HG03469 (cell line): ENCODE data around the gene SAPCD2.
"Not testable (repeated sequence)": the region's sequence is repeated elsewhere in the genome, so short reads cannot be mapped to it uniquely, and the experiment has no call there.

Experiments
- ATAC-seq: cut with Tn5 transposase; IDR thresholded peaks from one replicate; pipeline ENCODE4 v1.9.1; 2021; ENCODE audit warnings: mild to moderate bottlenecking, moderate library complexity, moderate number of reproducible peaks; ENCODE audit not compliant: unreplicated experiment

Gene SAPCD2, protein sequence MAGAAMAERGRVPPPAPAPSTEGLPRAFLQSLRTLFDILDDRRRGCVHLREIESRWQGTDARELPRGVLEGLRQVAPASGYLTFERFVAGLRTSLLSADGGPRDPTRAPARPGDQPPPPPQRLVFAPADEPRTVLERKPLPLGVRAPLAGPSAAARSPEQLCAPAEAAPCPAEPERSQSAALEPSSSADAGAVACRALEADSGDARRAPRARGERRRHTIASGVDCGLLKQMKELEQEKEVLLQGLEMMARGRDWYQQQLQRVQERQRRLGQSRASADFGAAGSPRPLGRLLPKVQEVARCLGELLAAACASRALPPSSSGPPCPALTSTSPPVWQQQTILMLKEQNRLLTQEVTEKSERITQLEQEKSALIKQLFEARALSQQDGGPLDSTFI

DNA sequence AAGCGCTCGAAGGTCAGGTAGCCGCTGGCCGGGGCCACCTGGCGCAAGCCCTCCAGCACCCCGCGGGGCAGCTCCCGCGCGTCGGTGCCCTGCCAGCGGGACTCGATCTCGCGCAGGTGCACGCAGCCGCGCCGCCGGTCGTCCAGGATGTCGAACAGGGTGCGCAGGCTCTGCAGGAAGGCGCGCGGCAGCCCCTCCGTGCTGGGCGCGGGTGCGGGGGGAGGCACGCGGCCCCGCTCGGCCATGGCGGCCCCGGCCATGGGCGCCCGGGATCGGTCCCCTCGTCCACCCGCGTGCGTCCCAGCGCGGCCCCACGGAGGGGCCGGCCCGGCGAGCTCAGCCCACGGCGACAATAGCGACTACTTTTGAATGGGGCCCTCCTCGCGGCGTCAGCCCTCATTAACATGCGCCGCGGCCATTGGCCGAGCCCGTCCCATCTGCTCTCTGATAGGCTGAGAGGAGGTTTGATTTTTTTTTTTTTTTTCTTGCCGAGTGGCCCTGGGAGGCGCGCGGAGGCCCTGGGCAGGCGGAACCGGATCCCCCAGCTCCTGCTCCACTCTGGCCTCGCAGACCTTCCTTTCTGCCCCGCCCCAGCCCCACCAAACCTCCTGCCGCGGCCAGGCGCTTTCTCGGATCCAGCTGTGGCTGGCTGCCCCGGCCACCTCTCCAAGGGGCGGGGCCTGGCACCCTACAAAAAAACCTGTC lies at the start of gene SAPCD2:
TSS of gene SAPCD2 (minus strand) at position 357 of the 705 bp plus-strand sequence. CDS start at position 260, 97 bp downstream.
- no peak for ATAC-seq

DNA sequence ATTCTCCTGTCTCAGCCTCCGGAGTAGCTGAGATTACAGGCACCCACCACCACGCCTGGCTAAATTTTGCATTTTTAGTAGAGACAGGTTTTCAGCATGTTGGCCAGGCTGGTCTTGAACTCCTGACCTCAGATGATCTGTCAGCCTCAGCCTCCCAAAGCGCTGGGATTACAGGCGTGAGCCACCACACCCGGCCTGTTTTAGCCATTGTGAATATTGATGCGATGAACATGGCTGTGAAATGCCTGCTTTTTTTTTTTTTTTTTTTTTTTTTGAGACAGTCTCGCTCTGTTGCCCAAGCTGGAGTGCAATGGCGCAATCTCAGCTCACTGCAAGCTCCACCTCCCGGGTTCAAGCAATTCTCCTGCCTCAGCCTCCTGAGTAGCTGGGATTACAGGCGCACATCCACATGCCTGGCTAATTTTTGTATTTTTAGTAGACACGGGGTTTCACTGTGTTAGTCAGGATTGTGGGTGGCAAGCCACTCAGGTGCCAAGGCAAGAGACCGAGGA lies 47.8 kb upstream of the SAPCD2 start:
- not testable (repeated sequence) for ATAC-seq

DNA sequence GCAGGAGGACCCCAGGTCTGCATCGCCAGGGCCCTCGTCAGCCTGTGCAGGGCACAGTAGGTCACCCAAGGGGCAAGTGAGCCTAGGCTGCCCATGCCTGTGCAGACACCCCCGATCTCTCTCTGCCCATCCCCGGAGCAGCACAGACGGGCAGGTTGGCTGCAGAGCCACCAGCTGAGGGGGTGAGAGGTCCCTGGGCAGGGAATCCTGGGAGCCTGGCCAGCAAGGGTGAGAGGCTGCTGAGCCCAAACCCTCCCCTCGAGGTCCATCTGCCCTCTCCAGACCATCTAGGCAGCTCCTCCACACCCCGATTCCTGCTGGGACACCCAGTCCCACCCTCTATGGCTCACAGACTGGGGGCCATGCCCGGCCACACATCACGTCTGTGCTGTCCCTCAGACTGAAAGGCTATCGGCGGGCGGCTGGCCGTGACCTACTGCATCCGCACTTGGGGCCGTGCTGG lies 46.9 kb upstream of the SAPCD2 start:
- ATAC-seq = no peak

DNA sequence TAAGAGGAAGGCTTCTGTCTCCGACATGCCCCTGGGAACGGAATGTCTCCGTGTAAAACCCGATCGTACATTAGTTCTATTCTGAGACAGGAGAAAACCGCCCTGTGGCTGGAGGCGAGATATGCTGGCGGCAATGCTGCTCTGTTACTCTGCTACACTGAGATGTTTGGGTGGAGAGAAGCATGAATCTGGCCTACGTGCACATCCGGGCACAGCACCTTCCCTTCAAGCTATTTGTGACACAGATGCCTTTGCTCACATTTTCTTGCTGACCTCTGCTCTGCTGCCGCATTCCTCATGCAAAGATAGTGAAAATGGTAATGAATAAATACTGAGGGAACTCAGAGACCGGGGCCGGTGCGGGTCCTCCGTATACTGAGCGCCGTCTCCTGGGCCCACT lies 46.4 kb upstream of the SAPCD2 start:
- ATAC-seq = no peak

DNA sequence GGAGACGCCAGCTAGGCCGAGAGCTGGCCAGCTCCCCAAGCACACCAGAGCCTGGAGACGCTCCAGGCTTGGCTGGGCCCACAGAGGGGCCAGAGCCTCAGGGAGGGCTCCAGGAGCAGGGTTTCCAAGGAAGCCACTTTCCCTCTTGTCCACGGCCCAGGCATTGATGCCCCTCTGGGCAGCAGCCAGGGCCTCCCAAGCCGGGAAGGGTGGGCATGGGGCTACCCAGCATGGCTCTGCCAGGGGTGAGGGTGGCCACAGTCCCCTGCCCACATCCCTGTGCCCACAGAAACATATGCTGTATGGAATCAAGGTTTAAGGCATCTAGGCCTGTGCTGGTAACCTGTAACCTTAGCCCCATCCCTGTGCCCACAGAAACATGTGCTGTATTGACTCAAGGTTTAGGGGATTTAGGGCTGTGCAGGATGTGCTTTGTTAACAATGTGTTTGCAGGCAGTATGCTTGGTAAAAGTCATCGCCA lies 45.7 kb upstream of the SAPCD2 start:
- no peak for ATAC-seq

DNA sequence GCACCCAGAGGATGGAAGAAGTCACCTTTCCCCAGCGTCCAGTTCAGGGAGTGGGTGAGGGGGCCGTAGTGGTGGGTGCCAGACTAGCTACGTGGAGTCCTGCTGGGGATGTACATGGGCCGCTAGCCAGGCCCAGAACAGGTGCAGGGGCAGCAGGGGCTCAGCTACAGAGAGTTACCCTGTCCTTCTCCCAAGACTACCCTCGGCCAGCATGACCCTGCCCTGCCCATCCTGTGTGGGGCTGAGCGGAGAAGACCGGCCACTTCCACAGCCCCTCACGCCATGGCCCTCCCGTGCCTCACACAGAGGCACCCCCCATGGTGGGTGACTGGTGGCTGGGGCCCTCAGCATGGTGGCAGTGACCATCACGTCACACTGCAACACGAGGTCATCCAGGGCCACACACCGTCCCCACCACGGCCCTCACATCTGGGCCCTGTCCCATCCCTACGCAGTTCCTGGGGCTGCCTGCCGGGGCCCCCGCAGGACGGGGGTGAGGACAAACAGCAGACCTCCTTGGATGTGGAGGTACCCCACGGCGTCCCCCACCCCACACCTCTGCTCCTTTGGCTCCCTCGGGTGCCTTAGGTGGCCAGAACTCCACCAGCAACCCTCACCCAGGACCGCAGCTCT lies 45.2 kb upstream of the SAPCD2 start:
- no peak for ATAC-seq

DNA sequence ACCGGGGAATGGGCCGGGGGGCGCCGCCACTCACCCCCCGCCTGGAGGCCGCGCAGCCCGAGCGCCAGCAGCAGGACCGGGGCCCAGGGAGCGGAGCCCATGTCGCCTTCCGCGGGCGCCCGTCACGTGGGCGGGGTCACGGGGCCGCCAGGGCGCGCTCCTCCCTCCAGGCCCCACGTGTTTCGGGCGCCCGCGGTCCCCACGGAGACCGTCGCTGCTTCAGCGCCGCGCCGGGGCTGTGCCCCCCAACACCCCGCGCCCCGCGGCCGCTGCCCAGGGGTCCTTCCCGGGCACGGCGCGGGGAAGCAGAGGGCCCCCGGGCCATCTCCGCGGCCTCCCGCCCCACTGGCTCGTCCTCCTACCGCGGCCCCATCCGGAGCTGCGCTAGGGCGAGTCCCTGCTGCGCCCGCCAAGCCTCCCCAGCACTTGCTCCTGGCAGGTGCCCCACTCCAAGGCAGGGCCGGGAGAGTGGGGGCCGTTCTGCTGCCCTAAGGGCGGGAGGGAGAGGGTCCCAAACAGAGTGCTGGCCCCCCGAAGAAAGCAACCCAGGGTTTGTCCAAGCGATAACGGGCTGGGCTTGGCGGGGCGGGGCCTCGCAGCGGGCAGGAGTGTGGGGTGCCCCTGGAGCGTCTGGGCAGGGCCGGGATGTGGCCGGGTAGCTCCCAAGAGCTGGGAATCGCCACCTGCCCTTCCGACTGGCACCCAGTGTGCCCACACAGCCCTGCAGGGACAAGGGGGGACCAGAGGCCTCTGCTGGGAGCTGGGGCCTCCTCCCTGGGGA lies 44.4 kb upstream of the SAPCD2 start, which contains the start of gene DPP7:
TSS of gene DPP7 (minus strand) at position 121 of the 781 bp plus-strand sequence. CDS start at position 101, 20 bp downstream.
- peak; percentile 49 for ATAC-seq

DNA sequence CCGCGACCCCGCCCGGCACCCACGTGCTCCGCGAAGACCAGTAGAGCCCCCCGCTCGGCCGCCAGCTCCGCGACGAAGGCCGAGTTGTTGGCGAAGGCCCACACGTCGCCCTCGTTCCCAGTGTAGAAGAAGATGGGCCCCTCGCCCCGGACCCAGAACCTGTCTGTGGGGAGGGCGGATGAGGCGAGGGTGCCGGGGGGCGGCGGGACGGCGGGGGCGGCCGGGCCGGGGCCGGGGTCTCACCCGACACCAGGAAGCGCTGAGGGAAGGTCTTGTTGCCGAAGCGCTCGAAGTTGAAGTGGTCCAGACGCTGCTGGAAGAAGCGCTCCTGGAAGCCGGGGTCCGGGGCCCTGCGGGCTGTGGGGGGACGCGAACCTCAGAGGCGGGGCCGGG lies 43.9 kb upstream of the SAPCD2 start:
- peak; percentile 6 for ATAC-seq

DNA sequence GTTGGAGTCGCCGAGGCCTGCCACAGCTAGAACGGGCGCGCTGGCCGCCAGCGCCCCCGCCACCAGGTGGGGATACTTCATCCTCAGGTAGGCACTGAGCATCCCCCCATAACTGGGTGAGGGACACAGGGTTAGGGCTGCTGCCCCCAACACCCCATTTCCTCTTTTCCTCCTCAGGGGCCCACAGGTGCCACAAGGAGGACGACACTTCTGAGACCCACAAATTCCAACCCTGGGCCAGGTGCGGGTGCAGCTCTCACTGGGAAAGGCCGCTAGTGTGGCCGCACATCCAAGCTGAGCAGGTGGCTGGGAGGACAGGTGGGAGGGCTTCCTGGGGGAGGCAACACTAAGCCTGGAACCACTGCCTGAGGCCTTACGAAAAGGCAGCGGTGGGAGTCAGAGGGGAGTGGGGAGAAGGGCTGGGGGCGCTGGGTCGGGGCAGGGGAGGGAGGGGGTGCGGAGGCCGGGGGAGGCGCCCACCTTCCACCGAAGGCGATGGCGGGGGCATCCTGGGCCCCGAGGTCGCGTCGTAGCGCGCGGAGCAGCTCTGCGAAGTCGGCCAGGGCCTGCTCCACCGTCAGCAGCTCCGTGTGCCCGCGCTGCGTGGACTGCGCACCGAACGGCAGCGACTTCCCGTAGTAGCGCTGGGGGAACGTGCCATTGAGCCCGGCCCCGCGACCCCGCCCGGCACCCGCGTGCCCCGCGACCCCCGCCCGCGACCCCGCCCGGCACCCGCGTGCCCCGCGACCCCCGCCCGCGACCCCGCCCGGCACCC lies 43.2 kb upstream of the SAPCD2 start:
- ATAC-seq = no peak

DNA sequence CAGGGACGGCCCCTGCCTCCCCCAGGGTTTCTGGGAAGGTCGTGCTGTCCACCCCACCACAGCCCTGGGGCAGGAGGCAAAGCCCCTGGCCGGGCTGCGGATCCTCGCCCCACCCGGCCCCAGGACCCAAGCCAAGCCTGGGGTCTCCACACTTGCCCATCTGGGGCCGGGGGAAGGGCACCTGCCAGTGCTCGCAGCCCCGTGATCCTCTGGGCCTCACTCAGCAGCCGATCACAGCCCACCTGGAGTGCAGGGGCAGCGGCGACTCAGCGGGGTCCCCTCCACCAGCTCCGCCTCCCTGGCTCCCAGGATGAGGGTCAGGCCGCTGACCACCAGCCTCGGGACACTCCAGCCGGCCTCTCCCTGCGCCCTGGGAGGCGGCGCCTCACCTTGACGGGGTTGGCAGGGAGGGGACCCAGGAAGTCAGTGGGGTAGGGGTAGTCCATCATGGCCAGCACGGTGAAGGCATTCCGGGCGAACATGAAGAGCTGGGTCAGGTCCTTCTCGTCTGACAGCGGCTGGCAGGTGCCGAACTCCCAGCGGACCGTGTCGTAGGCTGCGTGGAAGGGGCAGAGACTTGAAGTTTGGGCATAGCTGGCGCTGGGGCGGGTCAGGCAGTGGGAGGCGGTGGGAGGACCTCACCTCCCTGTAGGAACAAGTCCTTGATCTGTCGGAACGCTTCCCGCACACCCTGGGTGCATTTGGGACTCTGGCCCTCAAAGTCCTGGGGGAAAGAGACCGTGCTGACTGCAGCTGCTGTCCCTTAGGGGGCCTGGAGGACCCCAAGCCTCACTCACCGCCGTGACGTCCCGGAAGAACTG lies 42.4 kb upstream of the SAPCD2 start:
- no peak for ATAC-seq

DNA sequence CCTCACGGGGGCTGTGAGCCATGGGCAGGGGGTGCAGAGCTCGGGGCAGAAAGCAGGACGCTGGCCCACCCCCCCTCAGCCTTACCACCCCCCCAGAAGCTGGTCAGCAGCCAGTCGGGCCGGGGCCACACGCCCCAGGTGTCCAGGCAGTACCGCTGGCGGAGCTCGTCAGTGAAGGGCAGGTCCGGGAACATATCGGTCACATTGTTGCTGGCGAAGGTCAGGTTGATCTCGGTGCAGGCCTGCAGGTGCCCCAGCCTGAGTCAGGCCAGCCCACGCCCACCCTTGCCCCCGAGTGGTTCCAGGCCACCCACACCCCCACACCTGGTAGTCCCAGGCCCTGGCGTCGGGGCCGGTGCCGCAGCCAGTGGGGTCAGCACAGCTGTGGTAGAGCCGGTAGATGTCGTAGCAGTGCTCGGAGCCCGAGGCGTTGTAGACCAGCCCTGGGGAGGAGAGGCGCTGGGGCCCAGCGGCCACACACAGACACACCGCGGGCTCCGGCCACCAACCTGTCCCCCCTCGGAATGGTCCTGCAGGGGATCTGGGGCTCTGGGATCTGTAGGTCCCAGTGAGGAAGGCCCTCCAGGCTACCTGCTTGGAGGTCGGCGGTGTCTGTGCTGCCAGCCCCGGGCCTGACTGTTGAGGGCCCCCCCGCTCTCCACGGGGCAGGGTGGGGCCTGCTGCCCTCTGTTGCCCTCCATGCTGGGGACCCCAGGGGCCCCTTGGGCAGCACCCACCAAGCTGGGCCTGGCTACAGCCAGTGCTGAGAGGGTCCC lies 41.6 kb upstream of the SAPCD2 start:
- ATAC-seq = no peak

DNA sequence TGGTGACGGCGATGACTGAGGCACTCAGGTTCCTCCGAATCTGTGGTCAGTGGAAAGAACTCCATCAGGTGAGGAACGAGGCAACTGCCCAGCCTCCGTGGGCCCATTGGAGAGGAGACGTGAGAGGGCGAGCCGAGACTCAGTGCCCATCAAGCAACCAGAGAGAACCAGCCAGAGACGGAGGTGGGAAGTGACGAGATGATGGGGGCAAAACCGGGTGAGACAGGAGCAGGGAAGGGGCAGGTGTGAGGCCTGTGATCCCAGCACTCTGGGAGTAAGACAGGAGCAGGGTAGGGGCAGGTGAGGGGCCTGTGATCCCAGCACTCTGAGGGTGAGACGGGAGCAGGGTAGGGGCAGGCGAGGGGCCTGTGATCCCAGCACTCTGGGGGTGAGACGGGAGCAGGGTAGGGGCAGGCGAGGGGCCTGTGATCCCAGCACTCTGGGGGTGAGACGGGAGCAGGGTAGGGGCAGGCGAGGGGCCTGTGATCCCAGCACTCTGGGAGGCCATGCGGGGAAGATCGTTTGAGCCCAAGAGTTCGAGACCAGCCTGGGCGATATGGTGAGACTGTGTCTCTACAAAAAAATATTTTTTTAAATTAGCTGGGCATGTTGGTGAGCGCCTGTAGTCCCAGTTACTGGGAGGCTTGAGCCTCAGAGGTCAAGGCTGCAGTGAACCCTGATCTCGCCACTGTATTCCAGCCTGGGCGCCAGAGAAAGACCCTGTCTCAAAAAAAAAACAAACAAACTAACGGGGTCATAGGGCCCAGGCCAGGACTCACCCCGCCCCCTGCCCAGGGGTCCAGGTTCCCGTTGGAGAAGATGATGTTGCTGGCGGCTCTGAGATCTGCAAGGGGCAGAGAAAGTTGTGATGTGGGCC lies 40.8 kb upstream of the SAPCD2 start:
- no peak for ATAC-seq

DNA sequence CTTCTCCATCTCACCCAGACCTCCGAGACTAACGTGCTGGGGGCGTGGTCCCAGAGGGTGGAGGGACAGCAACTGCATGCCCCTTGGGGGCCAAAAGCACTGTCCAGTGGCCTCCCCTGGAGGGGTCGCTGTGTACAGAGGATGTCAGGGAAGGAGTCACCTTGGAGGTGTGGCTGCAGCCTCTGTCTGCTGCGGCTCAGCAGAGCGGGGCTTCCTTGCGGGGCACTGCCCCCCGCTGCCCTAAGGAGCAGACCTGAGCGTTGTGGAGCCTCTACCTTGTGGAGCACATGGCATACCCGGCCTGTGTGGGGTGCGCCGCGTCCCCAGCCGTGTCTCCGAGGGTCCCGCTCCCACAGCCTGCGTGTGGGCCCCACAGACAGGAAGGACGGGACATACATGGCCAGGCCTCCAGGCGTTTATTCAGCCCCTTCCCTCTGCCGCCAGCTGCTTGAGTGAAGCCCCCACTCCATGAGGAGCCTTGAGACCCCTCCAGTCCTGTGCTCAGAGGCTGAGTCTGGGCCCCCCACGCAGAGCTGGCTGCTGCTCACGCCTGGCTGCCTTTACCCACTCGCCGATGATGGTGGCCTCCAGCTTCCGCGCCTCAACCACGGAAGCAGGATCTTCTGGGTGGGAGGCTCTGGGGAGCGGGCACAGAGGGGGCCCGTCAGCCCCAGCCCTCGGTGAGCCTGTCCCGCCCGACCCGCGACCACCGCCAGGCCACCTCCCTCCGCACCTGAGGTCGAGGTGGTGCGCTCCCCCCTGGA lies 40.0 kb upstream of the SAPCD2 start:
- no peak for ATAC-seq

DNA sequence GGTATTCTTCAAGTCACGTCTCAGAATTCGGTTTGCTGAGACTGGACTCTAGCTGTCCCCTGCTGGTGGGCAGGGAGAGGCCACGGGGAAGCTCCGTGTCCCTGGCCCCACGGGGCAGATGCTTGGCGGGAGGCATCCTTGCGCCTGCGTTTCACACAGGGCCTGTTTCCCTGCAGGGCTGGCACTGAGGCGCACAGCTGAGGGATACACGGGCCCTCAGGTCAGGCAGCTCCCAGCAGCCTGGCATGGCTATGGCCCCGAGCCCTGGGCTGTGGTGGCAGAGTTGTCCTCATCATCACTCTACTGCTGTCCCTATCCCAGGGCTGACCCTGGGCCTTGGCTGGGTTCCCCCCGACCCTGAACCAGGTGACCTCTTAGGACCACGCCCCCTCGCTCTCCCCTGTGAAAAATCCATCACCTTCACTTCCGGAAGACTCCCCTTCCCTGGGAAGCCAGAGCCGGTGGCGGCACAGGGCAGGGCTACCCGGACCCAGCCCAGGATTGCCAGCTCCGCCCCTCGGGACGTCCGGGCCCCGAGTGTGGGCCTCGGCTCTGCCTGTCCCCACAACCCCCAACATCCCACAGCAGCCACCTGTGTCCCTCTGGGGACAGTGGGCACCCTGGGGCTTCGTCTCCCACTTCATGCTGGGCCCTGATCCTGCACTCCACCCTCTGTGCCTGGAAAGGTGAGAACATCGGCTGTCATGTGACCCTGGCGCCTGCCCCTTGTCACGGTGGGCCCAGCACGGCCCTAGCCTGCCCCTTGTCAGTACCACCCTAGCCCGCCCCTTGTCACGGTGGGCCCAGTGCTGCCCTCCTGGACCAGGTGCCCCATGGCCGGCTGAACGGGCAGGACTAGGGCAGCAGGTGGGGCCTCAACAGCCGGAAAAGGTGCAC lies 39.1 kb upstream of the SAPCD2 start:
- no peak for ATAC-seq

DNA sequence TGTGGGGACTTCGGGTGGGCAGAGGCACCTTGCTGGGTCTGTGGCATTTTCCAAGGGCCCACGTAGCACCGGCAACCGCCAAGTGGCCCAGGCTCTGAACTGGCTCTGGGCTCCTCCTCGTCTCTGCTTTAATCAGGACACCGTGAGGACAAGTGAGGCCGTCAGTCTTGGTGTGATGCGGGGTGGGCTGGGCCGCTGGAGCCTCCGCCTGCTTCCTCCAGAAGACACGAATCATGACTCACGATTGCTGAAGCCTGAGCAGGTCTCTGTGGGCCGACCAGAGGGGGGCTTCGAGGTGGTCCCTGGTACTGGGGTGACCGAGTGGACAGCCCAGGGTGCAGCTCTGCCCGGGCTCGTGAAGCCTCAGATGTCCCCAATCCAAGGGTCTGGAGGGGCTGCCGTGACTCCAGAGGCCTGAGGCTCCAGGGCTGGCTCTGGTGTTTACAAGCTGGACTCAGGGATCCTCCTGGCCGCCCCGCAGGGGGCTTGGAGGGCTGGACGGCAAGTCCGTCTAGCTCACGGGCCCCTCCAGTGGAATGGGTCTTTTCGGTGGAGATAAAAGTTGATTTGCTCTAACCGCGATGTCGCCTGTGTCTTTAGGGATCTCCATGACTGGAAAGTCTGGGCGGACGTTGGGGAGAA lies 38.4 kb upstream of the SAPCD2 start:
- ATAC-seq = no peak
